GM21825 (cell line): ENCODE results near the gene RBM45.
"Not testable (repeated sequence)": the region's sequence is repeated elsewhere in the genome, so short reads cannot be mapped to it uniquely, and the experiment has no call there.

Source experiments
- ATAC-seq: cut with Tn5 transposase; IDR thresholded peaks from one replicate; pipeline ENCODE4 v1.9.1; 2021; ENCODE audit warnings: mild to moderate bottlenecking, moderate library complexity; ENCODE audit not compliant: unreplicated experiment

RBM45 gene

DNA sequence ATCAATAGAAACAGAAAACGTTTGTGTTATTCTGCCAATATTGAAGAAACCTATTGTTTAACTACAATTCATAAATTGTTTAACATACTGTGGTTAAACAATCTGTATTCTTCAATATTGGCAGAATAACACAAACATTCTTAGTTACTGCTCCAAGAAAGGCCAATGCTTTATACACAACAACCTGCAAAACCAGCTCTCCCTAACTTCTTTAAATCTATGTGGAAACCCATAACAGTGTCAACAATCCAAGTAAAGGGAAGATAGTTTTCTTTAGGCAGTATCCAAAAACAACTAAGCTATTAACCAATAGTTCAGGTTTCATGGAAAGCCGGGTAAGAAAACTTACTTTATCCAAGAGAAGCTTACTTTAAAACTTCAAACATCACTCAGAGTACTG is 6.2 kb upstream of the RBM45 start:
- no peak for ATAC-seq

DNA sequence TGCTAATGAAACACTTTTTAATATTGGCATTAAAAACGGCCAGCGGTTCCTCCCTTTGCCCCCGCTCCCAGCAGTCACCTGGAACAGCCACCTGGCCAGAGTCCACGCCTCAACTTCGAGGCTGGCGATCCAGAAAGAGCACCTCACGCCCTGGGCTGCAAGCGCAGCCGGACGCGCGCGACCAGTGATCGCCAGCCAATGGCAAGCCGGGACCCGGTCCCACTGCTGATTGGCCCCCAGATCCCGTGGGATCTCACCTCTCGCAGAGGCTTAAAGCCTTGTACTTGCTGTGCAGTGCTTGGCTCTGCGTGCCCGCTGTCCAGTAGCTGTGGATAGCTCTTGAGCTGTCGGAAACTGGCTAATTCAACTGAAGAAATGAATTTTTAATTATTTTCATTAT is 4.1 kb upstream of the RBM45 start:
- ATAC-seq: no peak

DNA sequence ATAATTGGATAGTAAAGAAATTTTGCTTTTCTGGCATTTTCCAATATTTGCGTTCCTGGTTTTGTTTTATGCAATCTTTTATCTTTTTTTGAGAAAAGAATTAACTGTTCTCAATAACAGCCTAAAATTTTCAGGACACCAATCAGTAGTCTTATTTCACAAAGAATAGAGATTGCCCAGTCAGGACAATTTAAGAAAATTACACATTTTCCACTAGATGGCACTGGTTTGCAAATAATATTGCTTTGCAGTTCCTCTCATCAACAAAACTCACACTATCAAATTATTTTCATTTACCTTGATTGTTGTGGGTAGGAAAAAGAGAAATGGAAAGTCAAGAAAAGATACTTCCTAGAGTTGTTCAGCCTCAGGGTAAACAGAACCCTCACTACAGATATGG is 2.4 kb upstream of the RBM45 start:
- ATAC-seq: no peak

DNA sequence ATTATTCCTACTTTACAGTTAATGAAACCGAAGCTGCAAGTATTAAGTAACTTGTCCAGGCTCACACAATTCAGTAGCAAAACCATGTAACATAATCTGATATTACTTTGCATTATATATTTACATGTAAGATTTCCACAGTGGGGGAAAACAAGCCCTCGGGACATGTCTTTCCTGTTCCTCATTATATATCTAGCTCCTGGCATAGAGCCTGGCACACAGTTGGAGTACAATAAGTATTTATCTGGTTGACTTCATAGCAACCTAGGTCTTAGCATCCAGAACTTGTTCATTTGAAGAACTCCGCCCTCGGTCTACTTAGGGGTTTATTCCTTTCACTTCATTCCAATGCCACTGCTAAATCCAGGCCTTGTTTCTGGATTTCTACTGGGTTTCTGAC is 1.6 kb upstream of the RBM45 start:
- no peak for ATAC-seq

DNA sequence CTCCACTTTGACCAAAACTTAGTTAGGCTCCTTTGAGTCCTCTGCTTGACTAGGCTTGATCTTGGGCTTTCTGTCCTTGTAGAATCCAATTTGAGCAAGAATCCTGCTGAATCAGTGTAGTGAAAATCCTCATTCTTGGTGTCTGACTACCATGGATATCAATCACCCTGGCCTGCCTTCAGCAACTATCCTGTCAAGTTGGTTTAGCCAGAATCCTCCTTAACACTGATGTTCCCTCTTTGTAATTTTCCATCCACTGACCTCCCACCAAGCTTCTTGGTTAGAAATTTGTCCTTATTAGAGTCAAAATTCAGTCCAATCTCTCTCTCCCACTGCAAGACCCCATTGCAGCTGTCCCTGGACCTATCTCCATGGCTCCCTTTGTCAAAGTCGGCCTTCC is 494 bp upstream of the RBM45 start:
- ATAC-seq: peak; percentile 0

DNA sequence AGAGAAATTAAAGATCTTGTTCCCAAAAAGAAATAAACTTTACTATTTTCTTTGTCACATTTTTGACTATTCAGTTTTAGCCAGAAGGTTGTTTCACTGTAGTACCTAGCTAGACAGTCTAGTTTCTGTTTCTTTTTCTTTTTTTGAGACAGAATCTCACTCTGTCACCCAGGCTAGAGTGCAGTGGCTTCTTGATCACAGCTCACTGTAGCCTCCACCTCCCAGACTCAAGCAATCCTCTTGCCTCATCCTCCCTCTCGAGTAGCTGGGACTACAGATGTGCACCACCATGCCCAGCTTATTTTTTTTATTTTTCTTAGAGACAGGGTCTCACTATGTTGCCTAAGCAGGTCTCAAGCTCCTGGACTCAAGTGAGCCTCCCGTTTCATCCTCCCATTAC is 2.2 kb downstream of the RBM45 start:
- ATAC-seq: peak; percentile 38

DNA sequence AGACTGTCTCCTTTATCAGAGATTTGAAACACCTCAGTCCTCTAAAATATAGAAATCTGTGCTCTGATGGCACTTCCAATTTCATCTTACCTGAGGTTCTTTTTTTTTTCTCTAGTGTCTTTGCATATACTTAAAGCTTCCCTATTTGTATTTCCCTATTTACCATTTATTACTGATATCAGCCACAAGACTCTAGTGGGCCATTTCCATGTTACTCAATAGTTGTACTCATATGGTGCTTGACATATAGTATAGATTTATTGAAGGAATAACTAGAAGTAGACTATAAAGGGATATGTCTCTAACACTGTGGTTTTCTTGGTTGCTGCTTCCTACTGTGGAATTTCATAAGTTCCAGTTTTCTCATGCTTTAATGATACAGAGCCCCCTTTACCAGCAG is 3.0 kb downstream of the RBM45 start:
- no peak for ATAC-seq

DNA sequence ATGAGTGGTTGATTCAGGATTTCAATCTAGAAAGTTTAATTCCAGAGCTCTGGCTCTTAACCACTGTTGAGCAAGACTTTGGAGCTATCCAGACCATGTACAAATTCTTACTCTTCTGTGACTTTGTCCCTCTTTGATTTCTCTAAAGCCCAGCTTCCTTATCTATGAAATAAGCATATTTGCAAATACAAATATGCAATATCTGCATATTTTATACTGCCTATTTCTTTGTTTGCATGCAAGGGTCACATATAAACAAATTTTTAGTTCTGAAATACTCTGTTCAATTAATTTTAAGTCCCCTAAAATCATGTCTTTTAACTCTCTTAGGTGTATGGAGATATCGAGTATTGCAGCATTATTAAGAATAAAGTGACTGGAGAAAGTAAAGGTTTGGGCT is 5.5 kb downstream of the RBM45 start:
- ATAC-seq: no peak

DNA sequence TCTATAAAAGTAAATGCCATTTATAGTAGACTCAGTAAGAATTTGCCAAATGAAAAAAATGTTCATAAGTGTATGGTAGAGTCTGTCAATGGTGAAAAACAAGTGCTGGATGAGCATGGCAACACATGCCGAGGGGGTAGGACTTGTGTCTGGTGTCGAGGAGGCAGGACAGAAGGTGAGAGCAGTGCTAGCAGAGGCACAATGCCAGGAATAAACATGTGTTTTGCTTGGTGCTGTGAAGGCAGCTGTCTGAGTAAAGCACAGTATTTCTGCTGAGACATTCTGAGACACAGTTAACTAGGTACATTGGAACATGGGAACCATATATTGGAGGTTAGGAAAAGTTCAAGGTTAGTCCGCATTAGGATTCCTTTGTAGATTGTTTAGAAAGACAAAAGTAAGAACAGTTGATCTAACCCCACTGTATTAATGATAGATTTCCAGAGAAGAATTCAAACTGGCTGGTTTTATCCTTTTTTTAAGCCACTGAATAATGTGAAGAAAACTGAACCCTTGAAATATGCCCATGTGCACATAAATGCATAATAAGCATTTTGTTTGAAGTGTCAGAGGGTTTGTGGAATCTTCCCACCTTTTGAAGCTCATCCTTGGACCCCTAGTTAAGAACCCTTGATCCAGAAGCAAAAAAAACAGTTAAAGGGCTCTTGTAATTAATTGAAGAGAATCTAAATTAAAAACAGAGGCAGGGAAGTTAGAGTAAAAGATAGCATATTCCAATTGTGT is 7.1 kb downstream of the RBM45 start:
- no peak for ATAC-seq

DNA sequence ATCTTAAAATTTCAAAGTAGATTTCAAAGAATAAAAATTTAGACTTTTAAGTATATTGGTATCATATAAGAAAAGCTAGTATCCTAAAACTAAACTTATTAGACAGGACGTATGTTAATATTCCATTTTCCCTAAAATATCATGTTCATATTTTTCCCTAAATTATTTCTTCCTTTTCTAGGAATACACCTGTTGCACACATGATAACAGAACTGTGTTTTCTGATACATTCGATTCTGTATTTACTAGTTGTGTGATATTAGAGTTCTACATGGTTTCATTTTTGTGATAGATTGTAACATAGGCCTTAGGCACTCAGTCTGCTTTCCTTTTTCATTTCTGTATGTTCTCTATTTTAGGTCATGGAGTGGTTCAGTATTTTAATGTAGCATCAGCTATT is 10.9 kb downstream of the RBM45 start:
- no peak for ATAC-seq

DNA sequence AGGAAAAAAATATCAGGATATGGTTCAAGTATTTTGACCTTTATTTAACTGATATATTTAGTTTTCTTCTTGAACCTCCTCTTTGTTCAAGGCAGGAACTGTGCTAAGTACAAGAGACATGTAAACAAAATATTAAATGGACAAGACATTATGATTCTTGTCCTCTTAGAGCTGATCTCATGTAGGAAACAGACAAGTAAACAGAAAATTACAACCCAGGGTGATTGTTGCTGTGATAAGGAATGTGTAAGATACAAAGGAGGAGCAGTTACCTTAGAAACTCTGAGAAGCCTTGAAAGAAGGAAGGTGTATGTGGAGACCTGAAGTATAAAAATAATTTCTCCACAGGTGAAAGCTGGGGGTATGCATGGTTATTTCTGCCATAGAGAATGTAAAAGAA is 12.9 kb downstream of the RBM45 start:
- ATAC-seq: no peak

DNA sequence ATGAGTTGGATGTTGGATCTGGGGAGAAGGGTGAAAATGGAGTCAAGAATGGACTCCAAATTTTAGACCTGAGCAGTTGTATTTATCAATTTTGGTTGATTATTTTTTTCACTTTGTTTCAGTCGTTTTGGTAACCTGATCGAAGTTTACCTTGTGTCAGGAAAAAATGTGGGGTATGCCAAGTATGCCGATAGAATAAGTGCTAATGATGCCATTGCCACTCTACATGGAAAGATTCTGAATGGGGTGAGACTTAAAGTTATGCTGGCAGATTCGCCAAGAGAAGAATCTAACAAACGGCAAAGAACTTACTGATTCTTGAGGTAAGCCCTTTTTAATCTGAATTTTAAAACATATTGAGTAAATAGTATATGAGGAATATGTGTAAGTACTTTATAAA is 13.6 kb downstream of the RBM45 start:
- ATAC-seq: no peak

DNA sequence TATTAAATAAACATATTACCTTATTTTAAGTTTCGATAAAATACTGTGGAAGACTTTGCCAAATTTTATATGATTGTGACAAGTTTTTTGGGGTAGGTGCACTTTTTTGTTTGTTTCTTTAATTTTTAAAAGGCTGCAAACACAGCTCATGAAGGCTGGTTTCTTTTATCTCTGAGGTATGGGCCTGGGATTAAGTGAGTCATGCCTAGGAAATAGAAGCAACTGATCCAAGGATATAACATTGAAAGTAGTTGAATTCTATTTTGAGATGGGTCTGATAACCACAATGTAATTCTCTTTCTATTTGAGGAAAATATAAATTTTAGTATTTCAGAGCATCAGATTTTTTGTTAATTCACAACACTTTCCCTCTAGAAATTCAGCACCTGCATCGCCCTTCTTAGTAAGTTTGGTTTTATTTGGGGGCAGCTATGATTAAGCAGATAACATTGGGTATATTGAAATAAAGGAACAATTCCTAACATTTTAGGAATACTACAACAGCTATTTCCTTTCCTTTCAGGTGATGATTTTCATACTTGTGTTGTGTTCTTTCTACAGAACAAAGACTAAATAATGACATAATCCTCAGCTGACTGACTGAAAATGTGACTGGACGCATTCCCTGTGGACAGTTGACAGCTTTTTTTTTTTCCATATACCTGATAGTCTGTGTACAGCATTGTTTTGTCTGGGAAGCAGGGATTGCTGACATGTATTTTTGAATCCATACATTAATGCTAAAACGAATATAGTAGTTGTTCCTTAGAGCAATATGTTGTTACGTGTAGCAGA is 16.8 kb downstream of the RBM45 start:
- ATAC-seq: no peak

DNA sequence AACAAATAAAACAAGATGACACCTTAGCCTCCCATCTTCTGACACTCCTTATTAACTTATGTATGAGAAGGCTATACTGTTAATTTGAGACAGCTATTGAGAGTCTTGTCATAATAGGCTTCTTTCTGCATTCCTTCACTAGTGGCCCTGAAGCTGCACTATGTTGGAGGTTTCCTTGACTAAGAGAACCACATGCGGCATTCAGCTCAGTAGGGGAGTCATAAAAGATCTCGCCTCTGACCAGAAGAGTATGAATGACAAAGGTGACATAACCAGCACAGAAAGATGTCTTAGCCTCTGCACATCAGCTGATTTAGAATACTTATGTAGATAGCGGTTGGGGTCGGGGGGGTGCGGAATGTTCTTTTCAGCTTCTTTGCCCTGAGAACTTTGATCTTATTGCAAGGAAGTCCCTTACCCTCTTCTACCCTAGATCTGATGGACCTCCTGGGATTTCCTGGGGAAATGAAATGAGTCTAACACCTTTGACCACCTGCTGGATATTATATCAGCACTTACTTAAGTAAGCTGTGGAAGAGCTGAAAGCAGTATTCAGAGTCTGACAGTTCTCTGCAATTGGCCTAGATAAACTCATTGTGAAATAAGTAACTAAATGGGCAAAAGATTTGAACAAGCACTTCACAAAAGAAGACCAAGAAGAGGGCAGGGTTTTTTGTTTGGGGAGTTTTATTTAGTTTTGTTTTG is 24.2 kb downstream of the RBM45 start:
- ATAC-seq: no peak

DNA sequence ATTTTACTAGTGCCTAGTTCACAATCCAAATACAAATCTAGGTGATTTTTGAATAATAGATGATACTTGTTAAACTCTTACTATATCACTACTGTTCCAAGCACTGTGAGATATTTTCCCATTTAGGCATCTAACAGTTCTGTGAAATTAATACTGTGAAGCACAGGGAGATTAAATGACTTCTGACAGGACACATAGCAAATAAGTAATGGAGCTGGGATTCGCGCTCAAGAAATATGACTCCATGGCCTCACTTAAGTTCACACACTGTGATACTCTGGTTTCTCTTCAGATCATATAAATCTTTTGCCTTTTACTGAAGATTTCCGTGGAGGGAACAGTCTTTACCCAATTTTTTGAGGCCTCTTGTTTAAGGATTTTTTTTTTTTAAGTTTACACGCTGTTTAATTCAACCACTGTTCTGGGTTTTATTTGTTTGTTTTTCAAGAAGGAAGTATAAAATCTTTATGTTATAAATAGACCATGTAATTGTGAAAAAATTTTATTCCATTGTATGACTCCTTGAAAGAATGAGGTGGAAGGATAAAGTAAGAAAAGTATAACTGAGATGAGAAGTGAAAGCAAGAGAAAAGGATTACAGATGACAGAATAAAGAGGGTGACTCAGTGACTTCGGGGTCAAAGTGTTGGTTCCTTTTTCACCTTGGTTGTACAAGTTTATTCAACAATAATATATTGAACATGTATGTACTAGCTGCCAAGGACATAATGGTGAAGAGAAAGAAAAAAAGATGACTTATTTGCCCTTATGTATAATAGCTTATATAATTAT is 30.2 kb downstream of the RBM45 start:
- ATAC-seq: no peak

DNA sequence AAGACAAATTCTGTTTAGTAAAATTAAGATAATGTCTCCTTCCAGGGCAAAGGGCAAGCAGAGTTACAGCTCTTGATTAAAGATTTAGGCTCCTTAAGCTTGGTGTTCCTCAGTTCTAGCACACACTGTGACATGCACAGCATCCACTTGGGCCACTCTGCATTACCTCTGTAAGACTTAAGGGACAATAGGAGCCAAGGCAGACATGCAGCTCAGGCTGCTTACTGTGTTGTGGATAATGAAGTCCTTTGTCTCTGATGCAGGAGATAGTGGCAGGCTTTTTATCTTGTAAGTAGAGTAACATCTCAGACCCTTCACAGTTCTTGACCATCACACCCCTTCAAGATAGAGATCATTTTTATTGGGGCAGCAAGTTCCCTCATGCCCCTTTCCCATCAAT is 31.2 kb downstream of the RBM45 start:
- no peak for ATAC-seq

DNA sequence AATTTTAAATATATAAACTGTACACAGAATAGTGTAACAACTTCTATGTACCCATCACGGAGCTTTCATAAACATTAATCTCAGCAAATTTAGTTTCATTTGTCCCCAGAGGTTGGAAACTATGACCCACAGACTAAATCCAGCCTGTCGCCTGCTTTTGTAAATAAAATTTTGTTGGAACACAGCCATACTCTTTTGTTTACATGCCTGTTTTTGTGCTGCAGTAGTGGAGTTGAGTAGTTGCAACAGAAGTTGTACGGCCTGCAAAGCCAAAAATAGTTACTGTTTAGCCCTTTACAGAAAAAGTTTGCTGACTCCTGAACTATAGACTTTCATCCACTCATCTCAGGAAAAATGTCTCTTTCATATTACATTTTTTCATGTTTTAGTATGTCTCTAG is 39.8 kb downstream of the RBM45 start:
- no peak for ATAC-seq

DNA sequence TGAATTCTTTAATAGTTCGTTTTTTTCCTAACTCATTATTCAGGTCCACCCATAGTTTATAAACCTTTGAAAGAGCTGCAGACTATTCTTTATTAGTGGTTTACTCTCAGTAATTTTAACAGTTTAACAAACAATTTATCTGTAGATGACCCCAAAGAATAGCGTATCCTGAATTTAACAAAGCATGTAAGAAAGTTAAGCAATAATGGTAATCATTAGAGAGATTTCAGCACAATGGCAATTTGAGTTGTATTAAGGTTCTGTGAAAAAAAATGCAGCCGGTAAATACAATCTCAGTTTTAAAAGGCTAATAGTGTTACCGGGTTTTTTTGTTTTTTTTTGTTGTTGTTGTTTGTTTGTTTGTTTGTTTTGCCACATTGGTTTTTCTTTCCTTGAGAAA is 40.3 kb downstream of the RBM45 start:
- ATAC-seq: no peak

DNA sequence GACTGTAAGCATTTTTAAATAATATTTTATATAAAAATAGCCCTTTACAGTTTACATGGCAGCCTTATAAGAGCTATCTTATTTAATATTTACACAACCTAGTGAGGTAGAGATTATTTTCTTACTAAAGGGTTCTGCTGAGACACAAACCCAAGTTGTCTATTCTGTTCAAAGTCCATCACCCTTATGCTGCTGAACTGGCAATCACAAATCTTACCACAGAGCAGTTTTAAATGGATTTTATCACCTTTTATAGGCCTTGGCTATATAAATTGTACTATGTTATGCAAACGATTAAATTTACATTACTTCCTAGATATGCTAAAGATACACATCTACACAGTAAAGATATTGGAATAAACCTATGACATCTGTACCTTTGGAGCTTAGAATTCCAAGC is 40.7 kb downstream of the RBM45 start:
- no peak for ATAC-seq

DNA sequence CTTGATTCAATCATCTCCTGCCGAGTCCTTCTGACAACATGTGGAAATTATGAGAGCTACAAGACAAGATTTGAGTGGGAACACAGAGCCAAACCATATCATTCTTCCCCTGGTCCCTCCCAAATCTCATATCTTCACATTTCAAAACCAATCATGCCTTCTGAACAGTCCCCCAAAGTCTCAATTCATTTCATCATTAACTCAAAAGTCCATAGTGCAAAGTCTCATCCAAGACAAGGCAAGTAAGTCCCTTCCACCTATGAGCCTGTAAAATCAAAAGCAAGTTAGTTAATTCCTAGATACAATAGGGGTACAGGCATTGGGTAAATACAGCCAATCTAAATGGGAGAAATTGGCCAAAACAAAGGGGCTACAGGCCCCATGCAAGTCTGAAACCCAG is 41.6 kb downstream of the RBM45 start:
- ATAC-seq: not testable (repeated sequence)

DNA sequence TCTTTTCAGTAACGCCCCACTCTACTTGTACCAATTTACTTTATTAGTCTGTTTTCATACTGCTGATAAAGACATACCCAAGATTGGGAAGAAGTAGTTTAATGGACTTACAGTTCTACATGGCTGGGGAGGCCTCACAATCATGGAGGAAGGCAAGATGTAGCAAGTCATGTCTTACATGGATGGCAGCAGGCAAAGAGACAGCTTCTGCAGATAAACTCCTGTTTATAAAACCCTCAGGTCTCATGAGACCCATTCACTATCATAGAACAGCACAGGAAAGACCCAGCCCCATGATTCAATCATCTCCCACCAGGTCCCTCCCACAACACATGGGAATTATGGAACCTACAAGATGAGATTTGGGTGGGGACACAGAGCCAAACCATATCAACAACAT is 43.3 kb downstream of the RBM45 start:
- no peak for ATAC-seq
